ENCODE results near the gene MTHFS. TPM values are rescaled to one million over a fixed set of nuclear protein-coding genes. Genes with fewer than 3 reads are reported as not detected.
A peak's percentile ranks its signal among the peaks of the same experiment; 100 is the strongest.

Gene MTHFS
- polyA plus RNA-seq, 1 donor (not counting 4 experiments of a cell fraction or from before 2014, with no cell fraction given): 33.8 TPM

DNA sequence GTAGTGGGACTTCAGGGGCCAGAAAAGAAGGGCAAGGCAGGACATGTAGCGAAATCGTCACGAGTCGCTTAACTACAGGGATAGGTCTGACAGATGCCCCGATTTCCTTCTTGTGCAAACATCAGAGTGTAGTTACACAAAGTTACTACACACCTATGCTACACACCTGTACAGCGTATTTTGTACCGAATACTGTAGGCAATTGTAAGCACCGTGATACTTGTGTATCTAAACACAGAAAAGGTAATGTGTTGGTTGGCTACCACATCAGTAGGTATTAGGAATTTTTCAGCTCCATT is 515 bp upstream of the MTHFS start:
- FAIRE-seq: no peak
- H2AFZ ChIP-seq (ENCODE audit: control insufficient read depth, low read length): peak overlapping the region; percentile 97
- H3K27ac ChIP-seq (ENCODE audit: control insufficient read depth, insufficient read depth, low read length): peak overlapping the region; percentile 80
- peaks cover 10% of the 10 kb centered on the region for H3K4me1 ChIP-seq (ENCODE audit: control insufficient read depth, extremely low read depth, insufficient read depth, low read length)
- no peaks in the 10 kb centered on the region for H3K27me3 ChIP-seq (ENCODE audit: control insufficient read depth, extremely low read depth, insufficient read depth, low read length)
- peaks cover 0 to 2% of the 10 kb centered on the region in 2 experiments for H3K36me3 ChIP-seq (ENCODE audit: control insufficient read depth in 2 of 2, extremely low read depth in 1 of 2, insufficient read depth in 2 of 2, low read length in 2 of 2)
- dilution Hi-C loops (cut with MboI; ENCODE audit: extremely low pct_ligation_motif_present, low sequenced_read_pairs): no loop called here
- H3K9me3 ChIP-seq (ENCODE audit: control insufficient read depth, low read depth, low read length): no peaks in the 10 kb centered on the region
- DNase-seq (ENCODE audit: low read depth, low spot score): no peak
- H4K20me1 ChIP-seq (ENCODE audit: control insufficient read depth, extremely low read depth, insufficient read depth, low read length): no peaks in the 10 kb centered on the region
- no peak for TF ChIP-seq EZH2 (IDR thresholded peaks at IDR 0.05; ENCODE audit: low read length)
- TF ChIP-seq, protein P1, sequence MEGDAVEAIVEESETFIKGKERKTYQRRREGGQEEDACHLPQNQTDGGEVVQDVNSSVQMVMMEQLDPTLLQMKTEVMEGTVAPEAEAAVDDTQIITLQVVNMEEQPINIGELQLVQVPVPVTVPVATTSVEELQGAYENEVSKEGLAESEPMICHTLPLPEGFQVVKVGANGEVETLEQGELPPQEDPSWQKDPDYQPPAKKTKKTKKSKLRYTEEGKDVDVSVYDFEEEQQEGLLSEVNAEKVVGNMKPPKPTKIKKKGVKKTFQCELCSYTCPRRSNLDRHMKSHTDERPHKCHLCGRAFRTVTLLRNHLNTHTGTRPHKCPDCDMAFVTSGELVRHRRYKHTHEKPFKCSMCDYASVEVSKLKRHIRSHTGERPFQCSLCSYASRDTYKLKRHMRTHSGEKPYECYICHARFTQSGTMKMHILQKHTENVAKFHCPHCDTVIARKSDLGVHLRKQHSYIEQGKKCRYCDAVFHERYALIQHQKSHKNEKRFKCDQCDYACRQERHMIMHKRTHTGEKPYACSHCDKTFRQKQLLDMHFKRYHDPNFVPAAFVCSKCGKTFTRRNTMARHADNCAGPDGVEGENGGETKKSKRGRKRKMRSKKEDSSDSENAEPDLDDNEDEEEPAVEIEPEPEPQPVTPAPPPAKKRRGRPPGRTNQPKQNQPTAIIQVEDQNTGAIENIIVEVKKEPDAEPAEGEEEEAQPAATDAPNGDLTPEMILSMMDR (optimal IDR thresholded peaks at IDR 0.05 in 1 of 3, IDR thresholded peaks at IDR 0.05 in 1 of 3, conservative IDR thresholded peaks at IDR 0.05 in 1 of 3; ENCODE audit: extremely low read depth in 1 of 3, insufficient read depth in 2 of 3, low read length in 3 of 3): no peak
- peak overlapping the region; percentile 56 to 78 (median 64) for H3K4me3 ChIP-seq (ENCODE audit: control insufficient read depth in 2 of 3, extremely low read depth in 1 of 3, insufficient read depth in 2 of 3, low read depth in 1 of 3, low read length in 3 of 3)
- H3K9ac ChIP-seq (ENCODE audit: control insufficient read depth, extremely low read depth, insufficient read depth, low read length): peak overlapping the region; percentile 91
- H3K4me2 ChIP-seq (ENCODE audit: control insufficient read depth, extremely low read depth, insufficient read depth, low read depth, low read length): peak overlapping the region; percentile 85
- peaks cover 14% of the 10 kb centered on the region for H3K79me2 ChIP-seq (ENCODE audit: control insufficient read depth, insufficient read depth, low read length)
- H3K9me1 ChIP-seq (ENCODE audit: control insufficient read depth, extremely low read depth, insufficient read depth, low read length): no peaks in the 10 kb centered on the region

DNA sequence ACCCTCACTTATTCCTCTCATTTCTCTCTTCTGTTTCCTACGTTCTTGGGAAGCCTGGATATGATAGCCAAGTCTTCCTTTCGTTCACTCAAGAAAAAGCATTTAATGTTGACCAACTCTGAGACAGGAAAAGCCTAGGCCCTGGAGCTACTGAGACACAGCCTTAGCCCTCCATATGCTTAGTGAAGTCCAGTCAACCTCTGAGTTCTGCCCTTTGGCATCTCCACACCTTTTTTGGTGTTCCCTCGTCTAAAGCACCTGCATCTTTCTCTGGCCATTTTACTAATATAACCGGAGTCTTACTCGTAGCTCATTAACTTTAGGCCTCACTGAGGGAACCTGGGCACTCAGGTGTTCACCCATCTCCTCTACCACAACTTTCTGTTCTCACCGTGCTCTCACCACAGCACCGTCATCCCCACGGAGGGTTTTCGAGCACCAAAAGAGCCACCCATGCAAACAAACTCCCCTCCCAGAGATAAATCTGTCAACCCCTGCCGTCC is 632 bp downstream of the MTHFS start:
- no peak for TF ChIP-seq EZH2 (IDR thresholded peaks at IDR 0.05; ENCODE audit: low read length)
- TF ChIP-seq, protein P1 (optimal IDR thresholded peaks at IDR 0.05 in 1 of 3, IDR thresholded peaks at IDR 0.05 in 1 of 3, conservative IDR thresholded peaks at IDR 0.05 in 1 of 3; ENCODE audit: extremely low read depth in 1 of 3, insufficient read depth in 2 of 3, low read length in 3 of 3): no peak
- dilution Hi-C loops (cut with MboI; ENCODE audit: extremely low pct_ligation_motif_present, low sequenced_read_pairs): no loop called here
- Histone ChIP-seq H2AFZ (ENCODE audit: control insufficient read depth, low read length) (peak overlapping the region; percentile 97), H3K79me2 (ENCODE audit: control insufficient read depth, insufficient read depth, low read length) (peaks cover 14% of the 10 kb centered on the region), H3K9me1 (ENCODE audit: control insufficient read depth, extremely low read depth, insufficient read depth, low read length) (no peaks in the 10 kb centered on the region), H3K27ac (ENCODE audit: control insufficient read depth, insufficient read depth, low read length) (peak overlapping the region; percentile 80), H3K36me3 (ENCODE audit: control insufficient read depth in 2 of 2, extremely low read depth in 1 of 2, insufficient read depth in 2 of 2, low read length in 2 of 2) (peaks cover 0 to 2% of the 10 kb centered on the region in 2 experiments), H3K9ac (ENCODE audit: control insufficient read depth, extremely low read depth, insufficient read depth, low read length) (peak overlapping the region; percentile 91), H3K9me3 (ENCODE audit: control insufficient read depth, low read depth, low read length) (no peaks in the 10 kb centered on the region), H3K4me1 (ENCODE audit: control insufficient read depth, extremely low read depth, insufficient read depth, low read length) (peaks cover 10% of the 10 kb centered on the region), H3K4me3 (ENCODE audit: control insufficient read depth in 2 of 3, extremely low read depth in 1 of 3, insufficient read depth in 2 of 3, low read depth in 1 of 3, low read length in 3 of 3) (peak overlapping the region; percentile 56 to 78 (median 64)), H3K27me3 (ENCODE audit: control insufficient read depth, extremely low read depth, insufficient read depth, low read length) (no peaks in the 10 kb centered on the region), H4K20me1 (ENCODE audit: control insufficient read depth, extremely low read depth, insufficient read depth, low read length) (no peaks in the 10 kb centered on the region), H3K4me2 (ENCODE audit: control insufficient read depth, extremely low read depth, insufficient read depth, low read depth, low read length) (peak overlapping the region; percentile 85)
- DNase-seq (ENCODE audit: low read depth, low spot score) (no peak), FAIRE-seq (peak; percentile 9)
